ENCODE results near the gene SH2B3. TPM values are rescaled to one million over a fixed set of nuclear protein-coding genes. Genes with fewer than 3 reads are reported as not detected.
A peak's percentile ranks its signal among the peaks of the same experiment; 100 is the strongest.

SH2B3 gene
- total RNA-seq, 1 donor from 2014 or later: 7.8 TPM

- H3K27ac ChIP-seq (ENCODE audit: low read depth, low read length): peak overlapping the region; percentile 78
- no peaks in the 10 kb centered on the region for H3K9me3 ChIP-seq (ENCODE audit: control insufficient read depth in 3 of 3, low read length in 3 of 3)
- no peaks in the 10 kb centered on the region for H3K36me3 ChIP-seq (ENCODE audit: control insufficient read depth in 3 of 3, insufficient read depth in 3 of 3, low read length in 3 of 3)
- no peak overlapping the region for H3K9ac ChIP-seq (ENCODE audit: low read depth in 1 of 3, low read length in 3 of 3)
- no peaks in the 10 kb centered on the region for H3K27me3 ChIP-seq (ENCODE audit: control insufficient read depth in 3 of 3, insufficient read depth in 3 of 3, low read length in 3 of 3)
- H3K4me1 ChIP-seq (ENCODE audit: control insufficient read depth in 3 of 3, insufficient read depth in 3 of 3, low read length in 3 of 3): peaks cover 59 to 62% (median 60%) of the 10 kb centered on the region in 3 donors
- H3K4me3 ChIP-seq (ENCODE audit: low read length in 3 of 3): no peak overlapping the region
These were observed 26.0 kb downstream of the SH2B3 start for GRCh38 chr12:111431772-111432171.

GRCh38 chr12:111434049-111434448 lies 28.3 kb downstream of the SH2B3 start:
- peak overlapping the region in 1 of 3 donors; percentile 40 for H3K4me3 ChIP-seq (ENCODE audit: low read length in 3 of 3)
- H3K4me1 ChIP-seq (ENCODE audit: control insufficient read depth in 3 of 3, insufficient read depth in 3 of 3, low read length in 3 of 3): peaks cover 52 to 71% (median 61%) of the 10 kb centered on the region in 3 donors
- peak overlapping the region; percentile 59 for H3K27ac ChIP-seq (ENCODE audit: low read depth, low read length)
- H3K36me3 ChIP-seq (ENCODE audit: control insufficient read depth in 3 of 3, insufficient read depth in 3 of 3, low read length in 3 of 3): no peaks in the 10 kb centered on the region
- H3K27me3 ChIP-seq (ENCODE audit: control insufficient read depth in 3 of 3, insufficient read depth in 3 of 3, low read length in 3 of 3): no peaks in the 10 kb centered on the region
- peak overlapping the region in 2 of 3 donors; percentile 23 to 71 for H3K9ac ChIP-seq (ENCODE audit: low read depth in 1 of 3, low read length in 3 of 3)
- no peaks in the 10 kb centered on the region for H3K9me3 ChIP-seq (ENCODE audit: control insufficient read depth in 3 of 3, low read length in 3 of 3)

- H3K9ac ChIP-seq (ENCODE audit: low read depth in 1 of 3, low read length in 3 of 3): peak overlapping the region; percentile 23 to 71 (median 42)
- no peaks in the 10 kb centered on the region for H3K9me3 ChIP-seq (ENCODE audit: control insufficient read depth in 3 of 3, low read length in 3 of 3)
- H3K36me3 ChIP-seq (ENCODE audit: control insufficient read depth in 3 of 3, insufficient read depth in 3 of 3, low read length in 3 of 3): no peaks in the 10 kb centered on the region
- peak overlapping the region; percentile 59 for H3K27ac ChIP-seq (ENCODE audit: low read depth, low read length)
- no peaks in the 10 kb centered on the region for H3K27me3 ChIP-seq (ENCODE audit: control insufficient read depth in 3 of 3, insufficient read depth in 3 of 3, low read length in 3 of 3)
- H3K4me3 ChIP-seq (ENCODE audit: low read length in 3 of 3): peak overlapping the region; percentile 30 to 63 (median 40)
- H3K4me1 ChIP-seq (ENCODE audit: control insufficient read depth in 3 of 3, insufficient read depth in 3 of 3, low read length in 3 of 3): peaks cover 53 to 73% (median 61%) of the 10 kb centered on the region in 3 donors
These were observed 29.1 kb downstream of the SH2B3 start for GRCh38 chr12:111434680-111435338.

GRCh38 chr12:111435661-111436201 lies 30.0 kb downstream of the SH2B3 start:
- H3K27ac ChIP-seq (ENCODE audit: low read depth, low read length): no peak overlapping the region

GRCh38 chr12:111436266-111436665 lies 30.5 kb downstream of the SH2B3 start:
- Histone ChIP-seq H3K27ac (ENCODE audit: low read depth, low read length) (peak overlapping the region; percentile 23), H3K36me3 (ENCODE audit: control insufficient read depth in 3 of 3, insufficient read depth in 3 of 3, low read length in 3 of 3) (peaks cover 0 to 3% (median 3%) of the 10 kb centered on the region in 3 donors), H3K4me3 (ENCODE audit: low read length in 3 of 3) (peak overlapping the region in 1 of 3 donors; percentile 35)

More at GRCh38 chr12:111435661-111436201, 30.0 kb downstream of the SH2B3 start:
- Histone ChIP-seq H3K27me3 (ENCODE audit: control insufficient read depth in 3 of 3, insufficient read depth in 3 of 3, low read length in 3 of 3) (no peaks in the 10 kb centered on the region), H3K9me3 (ENCODE audit: control insufficient read depth in 3 of 3, low read length in 3 of 3) (no peaks in the 10 kb centered on the region), H3K4me1 (ENCODE audit: control insufficient read depth in 3 of 3, insufficient read depth in 3 of 3, low read length in 3 of 3) (peaks cover 53 to 73% (median 63%) of the 10 kb centered on the region in 3 donors), H3K9ac (ENCODE audit: low read depth in 1 of 3, low read length in 3 of 3) (peak overlapping the region in 1 of 3 donors; percentile 57), H3K4me3 (ENCODE audit: low read length in 3 of 3) (peak overlapping the region in 1 of 3 donors; percentile 35), H3K36me3 (ENCODE audit: control insufficient read depth in 3 of 3, insufficient read depth in 3 of 3, low read length in 3 of 3) (peaks cover 0 to 3% (median 3%) of the 10 kb centered on the region in 3 donors)

GRCh38 chr12:111436811-111437210 lies 31.1 kb downstream of the SH2B3 start:
- Histone ChIP-seq H3K27ac (ENCODE audit: low read depth, low read length) (peak overlapping the region; percentile 23), H3K36me3 (ENCODE audit: control insufficient read depth in 3 of 3, insufficient read depth in 3 of 3, low read length in 3 of 3) (peaks cover 0 to 3% (median 3%) of the 10 kb centered on the region in 3 donors), H3K4me3 (ENCODE audit: low read length in 3 of 3) (no peak overlapping the region), H3K9me3 (ENCODE audit: control insufficient read depth in 3 of 3, low read length in 3 of 3) (no peaks in the 10 kb centered on the region), H3K27me3 (ENCODE audit: control insufficient read depth in 3 of 3, insufficient read depth in 3 of 3, low read length in 3 of 3) (no peaks in the 10 kb centered on the region), H3K9ac (ENCODE audit: low read depth in 1 of 3, low read length in 3 of 3) (peak overlapping the region in 1 of 3 donors; percentile 8), H3K4me1 (ENCODE audit: control insufficient read depth in 3 of 3, insufficient read depth in 3 of 3, low read length in 3 of 3) (peaks cover 53 to 72% (median 62%) of the 10 kb centered on the region in 3 donors)

More at GRCh38 chr12:111436266-111436665, 30.5 kb downstream of the SH2B3 start:
- Histone ChIP-seq H3K9ac (ENCODE audit: low read depth in 1 of 3, low read length in 3 of 3) (peak overlapping the region in 1 of 3 donors; percentile 8), H3K4me1 (ENCODE audit: control insufficient read depth in 3 of 3, insufficient read depth in 3 of 3, low read length in 3 of 3) (peaks cover 53 to 72% (median 61%) of the 10 kb centered on the region in 3 donors), H3K27me3 (ENCODE audit: control insufficient read depth in 3 of 3, insufficient read depth in 3 of 3, low read length in 3 of 3) (no peaks in the 10 kb centered on the region), H3K9me3 (ENCODE audit: control insufficient read depth in 3 of 3, low read length in 3 of 3) (no peaks in the 10 kb centered on the region)

- Histone ChIP-seq H3K27ac (ENCODE audit: low read depth, low read length) (peak overlapping the region; percentile 8), H3K4me3 (ENCODE audit: low read length in 3 of 3) (no peak overlapping the region), H3K36me3 (ENCODE audit: control insufficient read depth in 3 of 3, insufficient read depth in 3 of 3, low read length in 3 of 3) (peaks cover 8 to 12% (median 11%) of the 10 kb centered on the region in 3 donors), H3K4me1 (ENCODE audit: control insufficient read depth in 3 of 3, insufficient read depth in 3 of 3, low read length in 3 of 3) (peaks cover 51 to 73% (median 59%) of the 10 kb centered on the region in 3 donors), H3K9me3 (ENCODE audit: control insufficient read depth in 3 of 3, low read length in 3 of 3) (no peaks in the 10 kb centered on the region), H3K9ac (ENCODE audit: low read depth in 1 of 3, low read length in 3 of 3) (peak overlapping the region in 1 of 3 donors; percentile 8), H3K27me3 (ENCODE audit: control insufficient read depth in 3 of 3, insufficient read depth in 3 of 3, low read length in 3 of 3) (no peaks in the 10 kb centered on the region)
These were observed 32.2 kb downstream of the SH2B3 start for GRCh38 chr12:111437816-111438454.

GRCh38 chr12:111438481-111438880 lies 32.8 kb downstream of the SH2B3 start:
- H3K27me3 ChIP-seq (ENCODE audit: control insufficient read depth in 3 of 3, insufficient read depth in 3 of 3, low read length in 3 of 3): no peaks in the 10 kb centered on the region
- H3K36me3 ChIP-seq (ENCODE audit: control insufficient read depth in 3 of 3, insufficient read depth in 3 of 3, low read length in 3 of 3): peaks cover 10 to 15% (median 11%) of the 10 kb centered on the region in 3 donors
- no peak overlapping the region for H3K4me3 ChIP-seq (ENCODE audit: low read length in 3 of 3)
- H3K27ac ChIP-seq (ENCODE audit: low read depth, low read length): peak overlapping the region; percentile 8
- peaks cover 56 to 75% (median 63%) of the 10 kb centered on the region in 3 donors for H3K4me1 ChIP-seq (ENCODE audit: control insufficient read depth in 3 of 3, insufficient read depth in 3 of 3, low read length in 3 of 3)
- no peaks in the 10 kb centered on the region for H3K9me3 ChIP-seq (ENCODE audit: control insufficient read depth in 3 of 3, low read length in 3 of 3)
- peak overlapping the region in 1 of 3 donors; percentile 8 for H3K9ac ChIP-seq (ENCODE audit: low read depth in 1 of 3, low read length in 3 of 3)

GRCh38 chr12:111439657-111440151 lies 34.0 kb downstream of the SH2B3 start:
- Histone ChIP-seq H3K27ac (ENCODE audit: low read depth, low read length) (no peak overlapping the region), H3K9me3 (ENCODE audit: control insufficient read depth in 3 of 3, low read length in 3 of 3) (no peaks in the 10 kb centered on the region), H3K27me3 (ENCODE audit: control insufficient read depth in 3 of 3, insufficient read depth in 3 of 3, low read length in 3 of 3) (no peaks in the 10 kb centered on the region), H3K4me1 (ENCODE audit: control insufficient read depth in 3 of 3, insufficient read depth in 3 of 3, low read length in 3 of 3) (peaks cover 53 to 82% (median 61%) of the 10 kb centered on the region in 3 donors), H3K36me3 (ENCODE audit: control insufficient read depth in 3 of 3, insufficient read depth in 3 of 3, low read length in 3 of 3) (peaks cover 10 to 17% (median 11%) of the 10 kb centered on the region in 3 donors), H3K4me3 (ENCODE audit: low read length in 3 of 3) (no peak overlapping the region), H3K9ac (ENCODE audit: low read depth in 1 of 3, low read length in 3 of 3) (peak overlapping the region in 1 of 3 donors; percentile 40)

Measured in skeletal muscle tissue (tissue), 4 donors.